ENCODE results near the gene CLK3. TPM values are rescaled to one million over a fixed set of nuclear protein-coding genes. Genes with fewer than 3 reads are reported as not detected.

The CLK3 gene
- total and polyA plus RNA-seq, 2 of the 13 experiments (the other 11 are each of a cell fraction or from before 2014, with no cell fraction given): 41.5 to 82.0 TPM

DNA sequence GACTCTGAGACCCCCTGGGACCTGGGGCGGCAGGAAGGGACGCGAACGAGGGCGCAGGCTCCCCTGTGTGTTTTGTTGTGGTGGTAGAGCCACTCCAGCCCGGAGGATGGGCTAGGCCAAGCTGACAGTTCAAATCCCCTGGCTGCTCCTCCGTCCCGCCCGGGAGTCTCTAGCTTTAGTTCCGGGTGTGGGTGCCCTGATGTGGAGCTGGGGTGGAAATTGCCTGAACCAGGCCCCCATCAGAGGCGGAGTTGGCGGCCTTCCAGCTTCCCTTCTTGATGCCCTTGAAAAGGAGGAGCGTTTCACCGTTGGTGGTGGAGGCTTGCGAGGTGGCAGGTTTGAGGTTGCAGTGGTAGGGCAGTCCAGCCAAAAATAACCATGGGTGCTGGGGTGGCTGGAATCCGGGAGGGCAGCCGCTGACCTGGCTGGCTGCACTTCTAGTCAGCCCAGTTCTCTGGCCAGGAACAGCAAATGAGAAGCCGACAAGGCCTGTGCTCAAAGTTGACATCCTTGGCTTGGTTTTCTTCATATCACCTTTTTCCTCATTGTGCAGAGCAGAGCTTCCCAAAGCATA is 817 bp downstream of the CLK3 start (continued):
- 0 out of 2 replicates have a peak, but pooled peaks have one; percentile 3 for TF ChIP-seq MEF2D (CRISPR knock-in tag; IDR thresholded peaks at IDR 0.05)
- 0 out of 2 replicates have a peak, but pooled peaks have one; percentile 15 for TF ChIP-seq ZNF317 (CRISPR knock-in tag; IDR thresholded peaks at IDR 0.05)
- TF ChIP-seq ZNF143 (CRISPR knock-in tag; IDR thresholded peaks at IDR 0.05): 0 out of 2 replicates have a peak, but pooled peaks have one; percentile 19
- TF ChIP-seq SATB2 (CRISPR knock-in tag; IDR thresholded peaks at IDR 0.05): 0 out of 2 replicates have a peak, but pooled peaks have one; percentile 18
- TF ChIP-seq PCBP1 (IDR thresholded peaks at IDR 0.05; ENCODE audit: borderline replicate concordance, low read depth, low read length): peak; percentile 18; the same call in 1 of the 2 replicates
- TF ChIP-seq AGO1 (IDR thresholded peaks at IDR 0.05; ENCODE audit: low read depth, low read length, poor library complexity, severe bottlenecking): no peak
- TF ChIP-seq ARID2 (CRISPR knock-in tag; IDR thresholded peaks at IDR 0.05; ENCODE audit: borderline replicate concordance): peak; percentile 8; the same call in 1 of the 2 replicates
- TF ChIP-seq, protein P1, sequence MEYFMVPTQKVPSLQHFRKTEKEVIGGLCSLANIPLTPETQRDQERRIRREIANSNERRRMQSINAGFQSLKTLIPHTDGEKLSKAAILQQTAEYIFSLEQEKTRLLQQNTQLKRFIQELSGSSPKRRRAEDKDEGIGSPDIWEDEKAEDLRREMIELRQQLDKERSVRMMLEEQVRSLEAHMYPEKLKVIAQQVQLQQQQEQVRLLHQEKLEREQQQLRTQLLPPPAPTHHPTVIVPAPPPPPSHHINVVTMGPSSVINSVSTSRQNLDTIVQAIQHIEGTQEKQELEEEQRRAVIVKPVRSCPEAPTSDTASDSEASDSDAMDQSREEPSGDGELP (IDR thresholded peaks at IDR 0.05; ENCODE audit: borderline replicate concordance, low read depth): no peak
- 0 out of 2 replicates have a peak, but pooled peaks have one; percentile 2 for TF ChIP-seq KMT2B (CRISPR knock-in tag; IDR thresholded peaks at IDR 0.05)
- TF ChIP-seq, protein P2, sequence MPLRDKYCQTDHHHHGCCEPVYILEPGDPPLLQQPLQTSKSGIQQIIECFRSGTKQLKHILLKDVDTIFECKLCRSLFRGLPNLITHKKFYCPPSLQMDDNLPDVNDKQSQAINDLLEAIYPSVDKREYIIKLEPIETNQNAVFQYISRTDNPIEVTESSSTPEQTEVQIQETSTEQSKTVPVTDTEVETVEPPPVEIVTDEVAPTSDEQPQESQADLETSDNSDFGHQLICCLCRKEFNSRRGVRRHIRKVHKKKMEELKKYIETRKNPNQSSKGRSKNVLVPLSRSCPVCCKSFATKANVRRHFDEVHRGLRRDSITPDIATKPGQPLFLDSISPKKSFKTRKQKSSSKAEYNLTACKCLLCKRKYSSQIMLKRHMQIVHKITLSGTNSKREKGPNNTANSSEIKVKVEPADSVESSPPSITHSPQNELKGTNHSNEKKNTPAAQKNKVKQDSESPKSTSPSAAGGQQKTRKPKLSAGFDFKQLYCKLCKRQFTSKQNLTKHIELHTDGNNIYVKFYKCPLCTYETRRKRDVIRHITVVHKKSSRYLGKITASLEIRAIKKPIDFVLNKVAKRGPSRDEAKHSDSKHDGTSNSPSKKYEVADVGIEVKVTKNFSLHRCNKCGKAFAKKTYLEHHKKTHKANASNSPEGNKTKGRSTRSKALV (CRISPR knock-in tag; IDR thresholded peaks at IDR 0.05): peak; percentile 60
- TF ChIP-seq NKX3-1 (CRISPR knock-in tag; IDR thresholded peaks at IDR 0.05): 0 out of 2 replicates have a peak, but pooled peaks have one; percentile 10
- peak; percentile 5; the same call in 1 of the 2 replicates for TF ChIP-seq ZNF232 (CRISPR knock-in tag; IDR thresholded peaks at IDR 0.05; ENCODE audit: borderline replicate concordance)
- peak; percentile 59 for TF ChIP-seq ZFP90 (CRISPR knock-in tag; IDR thresholded peaks at IDR 0.05; ENCODE audit: borderline replicate concordance)
- TF ChIP-seq TOE1 (CRISPR knock-in tag; IDR thresholded peaks at IDR 0.05): no peak
